ENCODE results near the gene TAS2R50. TPM values are rescaled to one million over a fixed set of nuclear protein-coding genes. Genes with fewer than 3 reads are reported as not detected.
A peak's percentile ranks its signal among the peaks of the same experiment; 100 is the strongest.

The TAS2R50 gene
- total RNA-seq, 3 donors from 2014 or later (not counting 1 experiment from before 2014, with no cell fraction given) = 0.88 to 3.0 (median 2.0) TPM

DNA sequence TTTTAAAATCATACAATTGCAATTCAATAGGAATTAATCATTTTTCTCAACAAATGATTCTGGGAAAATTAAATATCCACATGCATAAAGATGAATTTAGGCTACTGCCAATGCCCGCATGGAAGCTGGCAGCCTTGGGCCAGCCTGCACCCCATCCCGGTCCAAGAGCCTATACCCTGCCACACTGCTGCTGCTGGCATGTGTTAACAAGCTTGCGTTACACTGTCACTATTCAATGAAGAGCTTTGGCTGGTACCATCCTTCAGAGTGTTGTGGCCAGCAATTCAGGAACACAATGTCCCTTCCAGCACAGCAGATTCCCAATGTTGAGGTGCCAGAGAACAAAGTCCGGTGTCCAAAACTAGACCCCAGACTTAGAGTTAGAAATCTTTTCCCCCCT is 34.1 kb downstream of the TAS2R50 start:
- 97% methylated on average over 4 of the region's 4 CpGs for WGBS (ENCODE audit: insufficient coverage)
- Histone ChIP-seq H3K4me1 (ENCODE audit: control insufficient read depth, insufficient read depth, low read length) (no peaks in the 10 kb centered on the region), H3K27me3 (ENCODE audit: control insufficient read depth, insufficient read depth, low read length) (no peaks in the 10 kb centered on the region), H3K9me3 (ENCODE audit: control insufficient read depth, insufficient read depth, low read length) (no peaks in the 10 kb centered on the region), H3K4me3 (ENCODE audit: low read length) (no peak overlapping the region), H3K27ac (ENCODE audit: low read length) (no peak overlapping the region), H3K36me3 (ENCODE audit: control insufficient read depth, insufficient read depth, low read length) (no peaks in the 10 kb centered on the region)
- Mint-ChIP-seq H3K9me3 (peaks cover 0 to 9% of the 10 kb centered on the region in 2 donors), H3K36me3 (peaks cover 13% of the 10 kb centered on the region), H3K4me1 (peaks cover 38 to 42% of the 10 kb centered on the region in 2 donors), H3K4me3 (no peak overlapping the region), H3K27me3 (ENCODE audit: low read depth in 2 of 2) (no peaks in the 10 kb centered on the region), H3K27ac (no peak overlapping the region)
- ATAC-seq (no peak), DNase-seq (no peak)
- intact Hi-C loops (cut with micrococcal nuclease) = no loop called here
- TF ChIP-seq, protein P1, sequence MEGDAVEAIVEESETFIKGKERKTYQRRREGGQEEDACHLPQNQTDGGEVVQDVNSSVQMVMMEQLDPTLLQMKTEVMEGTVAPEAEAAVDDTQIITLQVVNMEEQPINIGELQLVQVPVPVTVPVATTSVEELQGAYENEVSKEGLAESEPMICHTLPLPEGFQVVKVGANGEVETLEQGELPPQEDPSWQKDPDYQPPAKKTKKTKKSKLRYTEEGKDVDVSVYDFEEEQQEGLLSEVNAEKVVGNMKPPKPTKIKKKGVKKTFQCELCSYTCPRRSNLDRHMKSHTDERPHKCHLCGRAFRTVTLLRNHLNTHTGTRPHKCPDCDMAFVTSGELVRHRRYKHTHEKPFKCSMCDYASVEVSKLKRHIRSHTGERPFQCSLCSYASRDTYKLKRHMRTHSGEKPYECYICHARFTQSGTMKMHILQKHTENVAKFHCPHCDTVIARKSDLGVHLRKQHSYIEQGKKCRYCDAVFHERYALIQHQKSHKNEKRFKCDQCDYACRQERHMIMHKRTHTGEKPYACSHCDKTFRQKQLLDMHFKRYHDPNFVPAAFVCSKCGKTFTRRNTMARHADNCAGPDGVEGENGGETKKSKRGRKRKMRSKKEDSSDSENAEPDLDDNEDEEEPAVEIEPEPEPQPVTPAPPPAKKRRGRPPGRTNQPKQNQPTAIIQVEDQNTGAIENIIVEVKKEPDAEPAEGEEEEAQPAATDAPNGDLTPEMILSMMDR (IDR thresholded peaks at IDR 0.05) = no peak

DNA sequence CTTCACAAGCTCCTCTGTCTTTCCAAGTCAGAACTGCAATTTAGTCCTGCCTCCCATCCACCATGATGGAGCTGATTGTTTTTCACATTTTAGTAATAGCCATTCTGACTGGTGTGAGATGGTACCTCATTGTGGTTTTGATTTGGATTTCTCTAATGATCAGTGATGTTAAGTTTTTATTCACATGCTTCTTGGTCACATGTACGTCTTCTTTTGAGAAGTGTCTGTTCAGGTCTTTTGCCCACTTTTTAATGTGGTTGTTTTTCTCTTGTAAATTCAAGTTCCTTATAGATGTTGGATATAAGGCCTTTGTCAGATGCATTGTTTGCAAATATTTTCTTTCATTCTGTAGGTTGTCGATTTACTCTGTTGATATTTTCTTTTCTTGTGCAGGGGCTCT is 43.5 kb downstream of the TAS2R50 start:
- Mint-ChIP-seq H3K36me3 (peaks cover 19% of the 10 kb centered on the region), H3K27ac (peak overlapping the region in 1 of 2 donors; percentile 37), H3K9me3 (peaks cover 4 to 5% of the 10 kb centered on the region in 2 donors), H3K4me1 (peaks cover 0 to 19% of the 10 kb centered on the region in 2 donors), H3K27me3 (ENCODE audit: low read depth in 2 of 2) (no peaks in the 10 kb centered on the region), H3K4me3 (no peak overlapping the region)
- H3K4me3 ChIP-seq (ENCODE audit: low read length) = no peak overlapping the region
- TF ChIP-seq, protein P1 (IDR thresholded peaks at IDR 0.05) = no peak
- H3K27ac ChIP-seq (ENCODE audit: low read length) = no peak overlapping the region
- DNase-seq (no peak), ATAC-seq (no peak)
- intact Hi-C loops (cut with micrococcal nuclease) = no loop called here
- no peaks in the 10 kb centered on the region for H3K9me3 ChIP-seq (ENCODE audit: control insufficient read depth, insufficient read depth, low read length)
- WGBS (ENCODE audit: insufficient coverage) = 94% methylated on average over 2 of the region's 2 CpGs
- no peaks in the 10 kb centered on the region for H3K4me1 ChIP-seq (ENCODE audit: control insufficient read depth, insufficient read depth, low read length)
- H3K27me3 ChIP-seq (ENCODE audit: control insufficient read depth, insufficient read depth, low read length) = no peaks in the 10 kb centered on the region
- H3K36me3 ChIP-seq (ENCODE audit: control insufficient read depth, insufficient read depth, low read length) = no peaks in the 10 kb centered on the region

DNA sequence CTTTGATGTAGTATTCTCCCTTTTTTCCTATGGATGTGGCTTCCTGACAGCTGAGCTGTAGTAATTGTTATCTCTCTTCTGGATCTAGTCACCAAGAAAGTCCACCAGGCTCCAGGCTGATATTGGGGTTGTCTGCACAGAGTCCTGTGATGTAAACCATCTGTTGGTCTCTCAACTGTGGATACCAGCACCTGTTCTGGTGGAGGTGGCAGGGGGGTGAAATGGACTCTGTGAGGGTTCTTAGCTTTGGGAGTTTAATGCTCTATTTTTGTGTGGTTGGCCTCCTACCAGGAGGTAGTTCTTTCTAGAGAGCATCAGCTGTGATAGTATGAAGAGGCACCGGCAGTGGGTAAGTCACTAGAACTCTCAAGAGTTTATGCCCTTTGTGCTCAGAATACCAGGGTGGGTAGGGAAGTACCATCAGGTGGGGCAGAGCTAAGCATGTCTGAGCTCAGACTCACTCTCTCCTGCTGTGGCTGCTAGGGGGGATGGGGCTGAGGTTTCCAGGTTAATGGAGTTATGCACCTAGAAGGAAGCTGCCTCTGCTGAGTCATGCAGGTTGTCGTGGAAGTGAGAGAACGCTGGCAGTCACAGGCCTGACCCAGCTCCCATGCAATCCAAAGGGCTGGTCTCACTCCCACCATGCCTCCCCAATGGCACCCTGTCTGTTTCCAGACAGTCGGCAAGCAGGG is 44.6 kb downstream of the TAS2R50 start:
- DNase-seq = no peak
- intact Hi-C loops (cut with micrococcal nuclease) = no loop called here
- Mint-ChIP-seq H3K27ac (no peak overlapping the region), H3K9me3 (peaks cover 3 to 5% of the 10 kb centered on the region in 2 donors), H3K4me3 (no peak overlapping the region), H3K4me1 (peaks cover 0 to 19% of the 10 kb centered on the region in 2 donors), H3K27me3 (ENCODE audit: low read depth in 2 of 2) (no peaks in the 10 kb centered on the region), H3K36me3 (peaks cover 8% of the 10 kb centered on the region)
- TF ChIP-seq, protein P1 (IDR thresholded peaks at IDR 0.05) = no peak
- H3K27me3 ChIP-seq (ENCODE audit: control insufficient read depth, insufficient read depth, low read length) = no peaks in the 10 kb centered on the region
- WGBS (ENCODE audit: insufficient coverage) = 73% methylated on average over 4 of the region's 4 CpGs
- H3K4me1 ChIP-seq (ENCODE audit: control insufficient read depth, insufficient read depth, low read length) = no peaks in the 10 kb centered on the region
- H3K27ac ChIP-seq (ENCODE audit: low read length) = no peak overlapping the region
- no peak overlapping the region for H3K4me3 ChIP-seq (ENCODE audit: low read length)
- H3K9me3 ChIP-seq (ENCODE audit: control insufficient read depth, insufficient read depth, low read length) = no peaks in the 10 kb centered on the region
- H3K36me3 ChIP-seq (ENCODE audit: control insufficient read depth, insufficient read depth, low read length) = no peaks in the 10 kb centered on the region
- no peak for ATAC-seq

DNA sequence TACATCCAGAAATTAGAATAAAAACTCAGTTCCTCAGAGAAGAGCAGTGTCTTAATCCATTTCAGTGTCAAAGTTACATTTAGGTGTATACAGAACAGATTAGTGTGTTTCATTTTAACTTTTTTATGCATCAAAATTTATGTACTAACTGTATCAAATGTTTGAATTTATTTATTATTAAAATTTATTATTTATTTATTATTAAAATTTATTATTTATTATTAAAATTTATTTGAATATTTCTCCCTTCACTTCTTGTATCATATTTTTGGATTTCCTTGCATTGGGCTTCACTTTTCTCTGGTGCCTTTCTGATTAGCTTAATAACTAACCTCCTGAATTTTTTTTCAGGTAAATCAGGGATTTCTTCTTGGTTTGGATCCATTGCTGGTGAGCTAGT is 45.3 kb downstream of the TAS2R50 start:
- H3K36me3 Mint-ChIP-seq = peaks cover under 1% of the 10 kb centered on the region
- no peak overlapping the region for H3K27ac Mint-ChIP-seq
- DNase-seq (no peak), ATAC-seq (no peak)
- no peaks in the 10 kb centered on the region for H3K9me3 ChIP-seq (ENCODE audit: control insufficient read depth, insufficient read depth, low read length)
- no peak overlapping the region for H3K27ac ChIP-seq (ENCODE audit: low read length)
- intact Hi-C loops (cut with micrococcal nuclease) = no loop called here
- H3K36me3 ChIP-seq (ENCODE audit: control insufficient read depth, insufficient read depth, low read length) = no peaks in the 10 kb centered on the region
- no peak overlapping the region for H3K4me3 ChIP-seq (ENCODE audit: low read length)
- H3K4me3 Mint-ChIP-seq = no peak overlapping the region
- H3K27me3 Mint-ChIP-seq (ENCODE audit: low read depth in 2 of 2) = no peaks in the 10 kb centered on the region
- peaks cover 0 to 19% of the 10 kb centered on the region in 2 donors for H3K4me1 Mint-ChIP-seq
- no peaks in the 10 kb centered on the region for H3K27me3 ChIP-seq (ENCODE audit: control insufficient read depth, insufficient read depth, low read length)
- no peaks in the 10 kb centered on the region for H3K4me1 ChIP-seq (ENCODE audit: control insufficient read depth, insufficient read depth, low read length)
- TF ChIP-seq, protein P1 (IDR thresholded peaks at IDR 0.05) = no peak
- H3K9me3 Mint-ChIP-seq = peaks cover 0 to under 1% of the 10 kb centered on the region in 2 donors
